Endothelial cell of umbilical vein (primary cell): ENCODE data around the gene FOS. TPM values are rescaled to one million over a fixed set of nuclear protein-coding genes. Genes with fewer than 3 reads are reported as not detected.

ENCODE experiments used
- BruUV-seq: library from RNA; stranded (reverse); fragments of 400-500 nt; replicated peaks from 2 replicates; lab custom pipeline; 2021; lab: Mats Ljungman, UMichigan
- CTCF ChIA-PET: fragments of 300-600, 350-600 bp; sonication (Branson Sonifier 250); formaldehyde crosslinking; loops from one replicate; lab custom pipeline; 2021; ENCODE audit warnings: antibody characterized with exemption, inconsistent platforms; lab: Charles Lee
- POLR2A ChIA-PET: fragments of 300-600, 350-600 bp; sonication (Branson Sonifier 250); formaldehyde crosslinking; loops from one replicate; lab custom pipeline; 2021; ENCODE audit warnings: antibody characterized with exemption, inconsistent platforms; lab: Charles Lee
- DNase-seq: peaks from one replicate; pipeline ENCODE4 v3.0.0-alpha.2; 2011; ENCODE audit warnings: low read depth, low spot score
- FAIRE-seq: peaks from 2 replicates; lab custom pipeline; 2011; peaks lifted over from hg19 to GRCh38; lab: Jason Lieb, UNC
- H2AFZ ChIP-seq: 2 replicates; pipeline ENCODE4 v1.6.0; 2012; ENCODE audit warnings: low read depth, low read length, control low read depth, inconsistent platforms
- H3K27ac ChIP-seq: 2 replicates; pipeline ENCODE4 v1.5.1; 2011; ENCODE audit warnings: low read depth, mild to moderate bottlenecking, control low read depth, low read length, moderate library complexity; ENCODE audit not compliant: insufficient read depth
- H3K27me3 ChIP-seq, 2 experiments: 2 replicates each; pipeline versions ENCODE4 v1.6.0 to v1.6.1; 2011; ENCODE audit warnings: low read length in 2 of 2, mixed read lengths in 1 of 2; ENCODE audit not compliant: control insufficient read depth in 2 of 2, insufficient read depth in 2 of 2
- H3K36me3 ChIP-seq, 2 experiments: 2 replicates in 1 of 2; 3 replicates in 1 of 2; pipeline ENCODE4 v1.5.1; 2011; ENCODE audit warnings: low read length in 2 of 2, mild to moderate bottlenecking in 1 of 2, moderate library complexity in 1 of 2; ENCODE audit not compliant: control insufficient read depth in 2 of 2, insufficient read depth in 2 of 2; ENCODE audit errors: extremely low read depth in 1 of 2
- H3K4me1 ChIP-seq: 3 replicates; pipeline ENCODE4 v1.5.1; 2011; ENCODE audit warnings: mild to moderate bottlenecking, low read length; ENCODE audit not compliant: control insufficient read depth, insufficient read depth; ENCODE audit errors: extremely low read depth
- H3K4me2 ChIP-seq: 2 replicates; pipeline ENCODE4 v1.6.1; 2011; ENCODE audit warnings: low read length, control low read depth, mixed read lengths; ENCODE audit not compliant: insufficient read depth
- H3K4me3 ChIP-seq, 3 experiments: fragments of 200-600 bp in 1 of 3; sonication (generic), shearing (Covaris generic) in 1 of 3; replicated peaks in 1 of 3; 2 replicates each; pipeline ENCODE4 v1.5.1; 2011 to 2016; ENCODE audit warnings: control low read depth in 3 of 3, low read length in 3 of 3, mild to moderate bottlenecking in 2 of 3, inconsistent platforms in 1 of 3, low read depth in 1 of 3, moderate library complexity in 1 of 3; ENCODE audit not compliant: insufficient read depth in 1 of 3
- H3K79me2 ChIP-seq: 2 replicates; pipeline ENCODE4 v1.6.0; 2012; ENCODE audit warnings: low read length, inconsistent platforms; ENCODE audit not compliant: control insufficient read depth, insufficient read depth
- H3K9ac ChIP-seq: replicated peaks from 2 replicates; pipeline ENCODE3; 2011; ENCODE audit warnings: low read length, control low read depth; ENCODE audit not compliant: insufficient read depth; ENCODE audit errors: extremely low read depth
- H3K9me1 ChIP-seq: replicated peaks from 3 replicates; pipeline ENCODE4 v1.6.0; 2011; ENCODE audit warnings: mild to moderate bottlenecking, low read length; ENCODE audit not compliant: control insufficient read depth, insufficient read depth; ENCODE audit errors: extremely low read depth
- H3K9me3 ChIP-seq: replicated peaks from 2 replicates; pipeline ENCODE4 v1.5.1; 2012; ENCODE audit warnings: low read length, inconsistent platforms; ENCODE audit not compliant: control insufficient read depth, insufficient read depth
- H4K20me1 ChIP-seq: replicated peaks from 2 replicates; pipeline ENCODE3; 2011; ENCODE audit warnings: mild to moderate bottlenecking, low read length; ENCODE audit not compliant: control insufficient read depth, insufficient read depth; ENCODE audit errors: extremely low read depth
- FOS ChIP-seq: IDR thresholded peaks from 2 replicates; pipeline ENCODE4 v1.6.1; 2011; ENCODE audit warnings: mild to moderate bottlenecking, low read length, moderate library complexity, borderline replicate concordance; ENCODE audit not compliant: insufficient read depth
- GATA2 ChIP-seq: IDR thresholded peaks from 2 replicates; pipeline ENCODE4 v1.7.0; 2011; ENCODE audit warnings: low read depth, mild to moderate bottlenecking, moderate library complexity, mixed read lengths, low read length; ENCODE audit not compliant: insufficient read length, insufficient read depth
- JUN ChIP-seq: IDR thresholded peaks from 2 replicates; pipeline ENCODE4 v1.6.1; 2011; ENCODE audit warnings: borderline replicate concordance, low read depth; ENCODE audit not compliant: insufficient read length, insufficient read depth
- MYC ChIP-seq: IDR thresholded peaks from one replicate; pipeline ENCODE4 v1.6.1; 2011; ENCODE audit warnings: mild to moderate bottlenecking, low read depth, low read length
- POLR2AphosphoS5 ChIP-seq: IDR thresholded peaks from 2 replicates; pipeline ENCODE4 v1.6.1; 2012; ENCODE audit warnings: low read depth, mild to moderate bottlenecking, control low read depth, low read length, moderate library complexity; ENCODE audit not compliant: insufficient read depth
- dilution Hi-C: fragments of 300-500 bp; cut with MboI; formaldehyde crosslinking; loops from one replicate; pipeline ENCODE4 v1.15.0; 2019; ENCODE audit warnings: low sequenced_read_pairs; ENCODE audit not compliant: extremely low pct_ligation_motif_present
- intact Hi-C: fragments of 100-400 bp; cut with micrococcal nuclease; formaldehyde crosslinking; loops from one replicate; pipeline ENCODE4 v1.10.0; 2022
- polyA plus RNA-seq, 4 experiments: library from polyadenylated mRNA; depleted of rRNA in 3 of 4; stranded (reverse) in 3 of 4; unstranded in 1 of 4; fragments of >200 nt; gene quantifications; 2 replicates each; pipeline versions ENCODE4 v1.2.1 to v1.2.3, GENCODE V29; 2011 to 2012; ENCODE audit warnings: missing spikeins in 1 of 4
- total RNA-seq: library from RNA; stranded (reverse); gene quantifications from 2 replicates; pipeline ENCODE4 v1.2.3, GENCODE V29; 2021
- TF ChIP-seq, protein P1 (sequence below), 2 donors: IDR thresholded peaks; 1 replicate in 1 of 2; 2 replicates in 1 of 2; pipeline ENCODE4 v1.5.1; 2011; ENCODE audit warnings: low read length in 2 of 2, mild to moderate bottlenecking in 2 of 2, moderate library complexity in 2 of 2, control low read depth in 1 of 2, inconsistent platforms in 1 of 2, low read depth in 1 of 2; ENCODE audit not compliant: insufficient read depth in 1 of 2; ENCODE audit errors: extremely low read depth in 1 of 2
- TF ChIP-seq, protein P2 (sequence below): IDR thresholded peaks from 2 replicates; pipeline ENCODE4 v1.6.1; 2011; ENCODE audit not compliant: insufficient read depth, insufficient read length

The FOS gene
- total and polyA plus RNA-seq, 2 donors (not counting 3 experiments of a cell fraction or from before 2014, with no cell fraction given): 9.2 to 41.6 TPM

DNA sequence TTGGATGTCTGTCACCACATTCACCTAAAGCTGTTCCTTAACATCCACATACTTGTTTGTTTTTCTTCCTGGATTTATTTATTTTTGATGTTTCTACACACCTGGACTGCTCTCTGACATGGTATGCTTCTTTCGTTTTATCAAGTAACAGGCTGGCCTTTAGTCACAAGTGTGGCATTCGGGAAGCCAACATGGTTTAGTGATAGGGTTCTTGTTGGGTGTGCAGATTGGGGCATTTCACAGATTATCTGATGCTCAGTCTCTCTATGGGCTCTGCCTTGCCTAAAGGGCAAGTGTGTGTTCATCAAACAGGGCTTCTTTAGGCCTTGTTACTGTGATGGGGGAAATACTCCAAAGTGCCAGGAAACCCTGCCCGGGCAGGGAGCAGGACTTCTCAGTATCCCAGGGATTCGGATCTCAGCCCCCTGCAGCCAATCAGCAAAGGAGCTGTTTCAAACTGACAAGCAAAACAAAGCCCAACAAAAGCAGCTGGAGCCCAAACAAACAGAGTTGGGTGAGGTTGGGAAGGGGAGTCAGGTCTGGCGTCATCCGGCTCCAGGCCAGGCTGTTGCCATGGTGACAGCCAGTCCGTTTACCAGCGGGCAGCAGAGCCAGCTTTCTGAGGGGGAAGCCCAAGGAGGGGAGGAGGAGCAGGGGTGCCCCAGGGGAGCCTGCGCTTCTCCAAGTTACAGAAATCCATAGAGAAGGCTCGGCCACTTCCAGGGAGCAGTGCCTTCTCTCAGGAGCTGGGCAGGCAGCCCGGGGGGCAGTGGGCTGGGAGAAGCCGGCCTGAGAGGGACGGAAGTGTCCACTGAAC lies 31.9 kb downstream of the FOS start:
- intact Hi-C loops (loop anchor here (5.0 kb wide), 1 partner anchor 117 kb away; the partner anchor contains the start of gene JDP2), dilution Hi-C loops (no loop called here)
- POLR2A ChIA-PET: interaction anchor here (0.6 to 0.7 kb wide), 2 partner anchors 14 to 251 kb away, joined by 3 read pairs; no protein-coding TSS in a partner anchor
- FAIRE-seq (peak; percentile 24), DNase-seq (peak; percentile 90)
- Histone ChIP-seq H3K9me3 (no peaks in the 10 kb centered on the region), H3K4me2 (no peak overlapping the region), H3K4me1 (peaks cover 3% of the 10 kb centered on the region), H4K20me1 (no peaks in the 10 kb centered on the region), H3K9me1 (no peaks in the 10 kb centered on the region), H3K9ac (peak overlapping the region; percentile 43), H3K36me3 (no peaks in the 10 kb centered on the region), H3K27ac (no peak overlapping the region), H3K4me3 (no peak overlapping the region), H2AFZ (peak overlapping the region; percentile 0), H3K27me3 (peaks cover 4 to 5% of the 10 kb centered on the region in 2 experiments), H3K79me2 (no peaks in the 10 kb centered on the region)
- TF ChIP-seq, protein P1, sequence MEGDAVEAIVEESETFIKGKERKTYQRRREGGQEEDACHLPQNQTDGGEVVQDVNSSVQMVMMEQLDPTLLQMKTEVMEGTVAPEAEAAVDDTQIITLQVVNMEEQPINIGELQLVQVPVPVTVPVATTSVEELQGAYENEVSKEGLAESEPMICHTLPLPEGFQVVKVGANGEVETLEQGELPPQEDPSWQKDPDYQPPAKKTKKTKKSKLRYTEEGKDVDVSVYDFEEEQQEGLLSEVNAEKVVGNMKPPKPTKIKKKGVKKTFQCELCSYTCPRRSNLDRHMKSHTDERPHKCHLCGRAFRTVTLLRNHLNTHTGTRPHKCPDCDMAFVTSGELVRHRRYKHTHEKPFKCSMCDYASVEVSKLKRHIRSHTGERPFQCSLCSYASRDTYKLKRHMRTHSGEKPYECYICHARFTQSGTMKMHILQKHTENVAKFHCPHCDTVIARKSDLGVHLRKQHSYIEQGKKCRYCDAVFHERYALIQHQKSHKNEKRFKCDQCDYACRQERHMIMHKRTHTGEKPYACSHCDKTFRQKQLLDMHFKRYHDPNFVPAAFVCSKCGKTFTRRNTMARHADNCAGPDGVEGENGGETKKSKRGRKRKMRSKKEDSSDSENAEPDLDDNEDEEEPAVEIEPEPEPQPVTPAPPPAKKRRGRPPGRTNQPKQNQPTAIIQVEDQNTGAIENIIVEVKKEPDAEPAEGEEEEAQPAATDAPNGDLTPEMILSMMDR (IDR thresholded peaks at IDR 0.05; ENCODE audit: extremely low read depth in 1 of 2, insufficient read depth in 1 of 2, low read depth in 1 of 2, low read length in 2 of 2): no peak
- TF ChIP-seq GATA2 (no peak), JUN (no peak), MYC (no peak), FOS (no peak), POLR2AphosphoS5 (no peak)
- TF ChIP-seq, protein P2, sequence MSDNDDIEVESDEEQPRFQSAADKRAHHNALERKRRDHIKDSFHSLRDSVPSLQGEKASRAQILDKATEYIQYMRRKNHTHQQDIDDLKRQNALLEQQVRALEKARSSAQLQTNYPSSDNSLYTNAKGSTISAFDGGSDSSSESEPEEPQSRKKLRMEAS: no peak
- CTCF ChIA-PET: interaction anchor here (0.6 to 5.5 kb wide), 7 partner anchors 9 to 250 kb away, joined by 3 to 141 read pairs (median 3); no protein-coding TSS in a partner anchor
- BruUV-seq: no TSS peak
